SU-DHL-6 (cell line): ENCODE results near the gene RGS6.
"Not testable (repeated sequence)": the region's sequence is repeated elsewhere in the genome, so short reads cannot be mapped to it uniquely, and the experiment has no call there.

Experiments used
- CTCF ChIP-seq: fragments of 200-600 bp; sonication (generic); IDR thresholded peaks from one replicate; pipeline ENCODE4 v1.5.1; 2017; ENCODE audit warnings: antibody characterized with exemption, mild to moderate bottlenecking, low read length, moderate library complexity; ENCODE audit not compliant: insufficient read depth, poor library complexity, severe bottlenecking
- EZH2phosphoT487 ChIP-seq: fragments of 200-600 bp; sonication (generic), shearing (Covaris generic); conservative IDR thresholded peaks from 2 replicates; pipeline ENCODE4 v1.6.1; 2018; ENCODE audit warnings: mild to moderate bottlenecking, antibody characterized with exemption, low read length, moderate library complexity, mixed read lengths

DNA sequence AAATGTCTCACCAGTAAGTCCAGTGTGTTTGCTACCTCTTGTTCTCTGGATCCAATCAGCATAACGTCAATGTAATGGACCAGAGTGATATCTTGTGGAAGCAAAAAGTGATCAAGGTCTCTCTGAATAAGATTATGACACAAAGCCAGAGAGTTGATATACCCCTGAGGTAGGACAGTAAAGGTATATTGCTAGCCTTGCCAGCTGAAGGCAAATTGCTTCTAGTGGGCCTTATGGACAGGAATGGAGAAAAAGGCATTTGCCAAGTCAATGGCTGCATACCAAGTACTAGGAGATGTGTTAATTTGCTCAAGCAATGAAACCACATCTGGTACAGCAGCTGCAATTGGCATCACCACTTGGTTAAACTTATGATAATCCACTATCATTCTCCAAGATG is 7.1 kb downstream of the RGS6 start:
- TF ChIP-seq CTCF, EZH2phosphoT487: not testable (repeated sequence)
